Measurements from ENCODE around the gene IFITM2.
A peak's percentile ranks its signal among the peaks of the same experiment; 100 is the strongest.
"Not testable (repeated sequence)": the region's sequence is repeated elsewhere in the genome, so short reads cannot be mapped to it uniquely, and the experiment has no call there.

Gene IFITM2

GRCh38 chr11:307766-308708, at the start of gene IFITM2:
Gene IFITM2, plus strand, starts transcription at chr11:307816. Its CDS starts 377 bp downstream, at chr11:308193.
- DNase-seq (ENCODE audit: low read depth, low spot score) = not testable (repeated sequence)
- POLR2A ChIA-PET = interaction anchor here (0.7 kb wide), 1 partner anchor 9 kb away, joined by 3 read pairs; no protein-coding TSS in a partner anchor
- CTCF ChIA-PET = interaction anchor here (1.4 to 5.3 kb wide), 8 partner anchors 8 to 211 kb away, joined by 4 to 69 read pairs (median 27); partner anchors contain the start of genes IFITM1 and PGGHG
- peak within 1 kb of the TSS; percentile 78 for H3K4me3 ChIP-seq (ENCODE audit: low read depth, low read length)

GRCh38 chr11:259413-259812, 48.2 kb upstream of the IFITM2 start:
- no peak overlapping the region for H3K4me3 ChIP-seq (ENCODE audit: low read depth, low read length)
- TF ChIP-seq CTCF (IDR thresholded peaks at IDR 0.05; ENCODE audit: insufficient read depth, low read length, missing control alignments) = no peak
- ChIA-PET CTCF (interaction anchor here (1.7 kb wide), 1 partner anchor 9 kb away, joined by 8 read pairs; no protein-coding TSS in a partner anchor), POLR2A (no interaction called here)
- DNase-seq (ENCODE audit: low read depth, low spot score) = no peak

GRCh38 chr11:261624-262023, 46.0 kb upstream of the IFITM2 start:
- ChIA-PET CTCF (interaction anchor here (1.2 to 2.2 kb wide), 3 partner anchors 8 to 11 kb away, joined by 3 to 10 read pairs (median 3); no protein-coding TSS in a partner anchor), POLR2A (no interaction called here)
- no peak overlapping the region for H3K4me3 ChIP-seq (ENCODE audit: low read depth, low read length)
- no peak for TF ChIP-seq CTCF (IDR thresholded peaks at IDR 0.05; ENCODE audit: insufficient read depth, low read length, missing control alignments)
- no peak for DNase-seq (ENCODE audit: low read depth, low spot score)

- POLR2A ChIA-PET = no interaction called here
- CTCF ChIA-PET = interaction anchor here (2.9 kb wide), 1 partner anchor 16 kb away, joined by 12 read pairs; no protein-coding TSS in a partner anchor
- DNase-seq (ENCODE audit: low read depth, low spot score) = no peak
- no peak overlapping the region for H3K4me3 ChIP-seq (ENCODE audit: low read depth, low read length)
- no peak for TF ChIP-seq CTCF (IDR thresholded peaks at IDR 0.05; ENCODE audit: insufficient read depth, low read length, missing control alignments)
Observed at GRCh38 chr11:266676-267439, 40.8 kb upstream of the IFITM2 start.

- no peak for DNase-seq (ENCODE audit: low read depth, low spot score)
- ChIA-PET POLR2A (no interaction called here), CTCF (interaction anchor here (0.7 to 2.9 kb wide), 2 partner anchors 16 to 73 kb away, joined by 4 to 12 read pairs; no protein-coding TSS in a partner anchor)
- TF ChIP-seq CTCF (IDR thresholded peaks at IDR 0.05; ENCODE audit: insufficient read depth, low read length, missing control alignments) = no peak
- H3K4me3 ChIP-seq (ENCODE audit: low read depth, low read length) = no peak overlapping the region
Observed at GRCh38 chr11:267491-267994, 40.1 kb upstream of the IFITM2 start.

- CTCF ChIA-PET; POLR2A ChIA-PET; DNase-seq (ENCODE audit: low read depth, low spot score); H3K4me3 ChIP-seq (ENCODE audit: low read depth, low read length): not testable (repeated sequence)
Observed at GRCh38 chr11:268716-269145, 38.9 kb upstream of the IFITM2 start.

Measured in AG04449 (cell line).